IPS-18a (cell line): ENCODE results near the gene SPRING1.

Experiments
- H3K27ac ChIP-seq: one replicate; pipeline ENCODE4 v1.5.1; 2013; ENCODE audit warnings: low read length
- H3K27me3 ChIP-seq: one replicate; pipeline ENCODE4 v1.6.1; 2013; ENCODE audit warnings: mild to moderate bottlenecking, low read length; ENCODE audit not compliant: control insufficient read depth, insufficient read depth
- H3K36me3 ChIP-seq: one replicate; pipeline ENCODE4 v1.6.1; 2013; ENCODE audit warnings: low read depth, low read length; ENCODE audit not compliant: control insufficient read depth
- H3K4me1 ChIP-seq: one replicate; pipeline ENCODE4 v1.6.1; 2013; ENCODE audit warnings: low read depth, low read length; ENCODE audit not compliant: control insufficient read depth
- H3K4me3 ChIP-seq: one replicate; pipeline ENCODE4 v1.5.1; 2013; ENCODE audit warnings: low read length
- H3K9ac ChIP-seq: one replicate; pipeline ENCODE4 v1.6.1; 2013; ENCODE audit warnings: mild to moderate bottlenecking, low read length, moderate library complexity
- H3K9me3 ChIP-seq: one replicate; pipeline ENCODE4 v1.6.1; 2013; ENCODE audit warnings: low read depth, low read length; ENCODE audit not compliant: control insufficient read depth

Gene SPRING1, protein sequence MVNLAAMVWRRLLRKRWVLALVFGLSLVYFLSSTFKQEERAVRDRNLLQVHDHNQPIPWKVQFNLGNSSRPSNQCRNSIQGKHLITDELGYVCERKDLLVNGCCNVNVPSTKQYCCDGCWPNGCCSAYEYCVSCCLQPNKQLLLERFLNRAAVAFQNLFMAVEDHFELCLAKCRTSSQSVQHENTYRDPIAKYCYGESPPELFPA

DNA sequence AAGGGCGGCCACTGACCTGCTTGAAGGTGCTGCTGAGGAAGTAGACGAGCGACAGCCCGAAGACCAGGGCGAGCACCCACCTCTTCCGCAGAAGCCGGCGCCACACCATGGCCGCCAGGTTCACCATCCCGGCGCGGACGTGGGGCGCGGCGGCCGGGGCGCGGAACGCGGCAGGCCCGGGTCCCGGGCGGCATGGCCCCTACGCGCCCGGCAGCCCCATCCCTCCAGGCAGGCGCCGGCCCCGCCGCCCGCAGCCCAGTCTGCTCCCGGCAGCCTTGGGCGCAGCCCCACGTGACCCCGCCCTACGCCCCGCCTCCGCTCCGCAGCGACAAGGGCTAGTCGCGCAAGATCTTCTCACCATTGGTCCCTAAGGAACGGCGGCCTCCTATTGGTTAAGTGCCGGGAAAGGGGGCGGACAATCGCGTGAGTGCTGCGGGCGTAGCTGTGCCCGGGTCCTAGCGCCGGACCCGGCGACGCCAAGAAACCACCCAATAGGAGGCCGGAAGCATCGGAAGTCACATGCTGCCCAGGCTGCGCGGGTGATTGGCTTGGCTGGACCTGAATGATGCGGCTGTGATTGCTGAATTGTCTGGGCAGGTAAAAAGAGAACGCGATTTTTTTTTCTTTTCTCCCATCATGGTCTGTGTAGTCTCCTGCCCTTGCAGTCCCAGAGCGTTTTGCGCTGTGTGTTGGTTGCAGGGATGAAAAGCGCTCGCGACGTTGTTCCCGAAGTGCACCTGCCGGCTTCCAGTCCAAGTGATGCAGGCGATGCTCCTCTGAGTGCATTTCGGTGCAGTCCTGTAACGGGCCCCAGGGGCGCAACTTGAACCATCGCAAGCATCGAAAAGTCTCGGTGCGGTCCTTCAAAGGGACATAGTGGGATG lies at the start of gene SPRING1, which contains the start of gene RNFT2:
SPRING1 (minus strand) TSS at position 296 of the 884 bp plus-strand sequence; CDS start at position 127, 169 bp downstream.
RNFT2 (plus strand) TSS at position 542 of the 884 bp plus-strand sequence. CDS start 2,183 bp downstream, outside the sequence.
- H3K9me3 ChIP-seq, result no peaks in the 10 kb centered on the region
- H3K27ac ChIP-seq, result no peak within 1 kb of the TSS
- H3K9ac ChIP-seq, result peak within 1 kb of the TSS; percentile 79
- peaks cover 8% of the 10 kb centered on the region for H3K4me1 ChIP-seq
- no peaks in the 10 kb centered on the region for H3K27me3 ChIP-seq
- peaks cover 23% of the 10 kb centered on the region for H3K36me3 ChIP-seq
- peak within 1 kb of the TSS; percentile 91 for H3K4me3 ChIP-seq

DNA sequence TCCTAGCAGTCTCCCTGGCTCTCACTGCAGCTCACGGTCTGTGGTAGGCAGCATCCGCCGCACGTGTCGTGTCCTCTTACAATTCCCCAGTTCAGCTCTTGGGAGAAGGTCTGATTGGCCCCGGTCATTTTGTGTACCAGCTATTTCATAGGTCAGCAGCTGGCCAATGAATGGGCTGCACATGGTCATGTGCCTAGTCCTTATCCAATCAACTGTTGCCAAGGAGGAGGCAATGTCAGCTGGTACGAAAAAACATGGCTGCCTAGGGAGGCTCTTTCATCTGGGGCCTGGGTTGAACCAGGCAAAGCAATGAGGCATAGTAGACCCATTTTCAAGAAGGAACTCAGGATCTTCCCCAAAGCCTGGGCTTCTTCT lies 46.4 kb upstream of the SPRING1 start:
- Histone ChIP-seq H3K9me3 (no peaks in the 10 kb centered on the region), H3K36me3 (peaks cover 39% of the 10 kb centered on the region), H3K4me1 (no peaks in the 10 kb centered on the region), H3K4me3 (no peak overlapping the region), H3K9ac (no peak overlapping the region), H3K27me3 (no peaks in the 10 kb centered on the region), H3K27ac (no peak overlapping the region)

DNA sequence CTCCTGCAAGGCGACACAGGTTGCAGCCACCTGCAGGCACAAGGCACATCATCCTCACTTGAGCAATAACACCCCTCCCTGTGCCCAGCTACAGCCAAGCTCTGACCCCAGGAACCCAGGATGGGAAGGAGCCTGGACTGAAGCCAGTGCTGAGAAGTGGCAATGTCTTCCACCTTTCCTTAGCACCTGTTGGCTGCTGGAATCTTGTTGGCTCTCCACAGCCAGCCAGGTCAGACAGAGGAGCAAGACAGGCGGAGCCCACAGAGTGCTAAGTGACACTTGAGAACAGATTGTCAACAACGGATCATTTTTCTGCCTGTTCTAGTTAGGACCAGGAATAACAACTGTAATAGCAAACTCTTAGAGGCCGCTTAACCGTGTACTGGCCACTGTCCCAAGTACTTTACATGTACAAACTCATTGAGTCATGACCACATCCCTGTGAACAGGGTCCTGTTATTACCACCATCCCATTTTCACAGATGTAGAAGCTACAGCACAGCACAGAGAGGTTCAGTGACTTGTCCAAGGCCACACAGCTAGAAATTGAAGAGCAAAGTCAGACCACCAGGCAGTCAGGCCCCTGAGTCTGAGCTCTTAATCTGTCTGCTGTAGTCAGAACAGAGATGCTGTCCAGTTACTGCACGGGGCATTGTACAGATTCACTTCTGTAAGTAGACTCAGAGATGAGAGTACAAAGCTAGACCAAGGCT lies 45.8 kb upstream of the SPRING1 start:
- H3K9ac ChIP-seq, result no peak overlapping the region
- H3K27me3 ChIP-seq, result no peaks in the 10 kb centered on the region
- peaks cover 43% of the 10 kb centered on the region for H3K36me3 ChIP-seq
- no peaks in the 10 kb centered on the region for H3K4me1 ChIP-seq
- no peak overlapping the region for H3K27ac ChIP-seq
- H3K9me3 ChIP-seq, result no peaks in the 10 kb centered on the region
- H3K4me3 ChIP-seq, result no peak overlapping the region

GRCh38 chr12:116780942-116781341 lies 43.1 kb upstream of the SPRING1 start:
- Histone ChIP-seq H3K9me3 (no peaks in the 10 kb centered on the region), H3K4me1 (no peaks in the 10 kb centered on the region), H3K4me3 (no peak overlapping the region), H3K27me3 (no peaks in the 10 kb centered on the region), H3K9ac (no peak overlapping the region), H3K27ac (no peak overlapping the region), H3K36me3 (peaks cover 37% of the 10 kb centered on the region)

GRCh38 chr12:116779597-116779996 lies 41.7 kb upstream of the SPRING1 start:
- Histone ChIP-seq H3K4me1 (no peaks in the 10 kb centered on the region), H3K9ac (no peak overlapping the region), H3K36me3 (peaks cover 32% of the 10 kb centered on the region), H3K27me3 (no peaks in the 10 kb centered on the region), H3K4me3 (no peak overlapping the region), H3K9me3 (no peaks in the 10 kb centered on the region), H3K27ac (no peak overlapping the region)

DNA sequence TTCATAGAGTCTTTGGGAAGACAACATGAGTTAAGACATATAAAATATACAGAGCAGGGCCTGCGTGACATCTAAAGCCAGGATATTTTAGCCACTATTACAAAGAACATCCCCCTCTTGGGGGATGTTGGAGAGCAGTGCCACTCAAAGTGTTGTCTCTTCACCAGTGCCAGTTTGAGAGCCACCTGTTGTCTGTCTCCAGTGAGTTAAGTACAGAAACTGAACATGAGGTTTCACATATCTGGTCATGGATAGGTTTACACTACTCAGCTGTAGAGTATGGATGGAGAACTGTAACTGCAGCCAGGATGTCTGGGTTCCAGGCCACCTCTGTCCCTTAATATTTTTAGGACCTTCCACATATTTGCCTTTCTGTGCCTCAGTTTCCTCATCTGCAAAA lies 39.4 kb upstream of the SPRING1 start:
- H3K36me3 ChIP-seq, result peaks cover 21% of the 10 kb centered on the region
- no peak overlapping the region for H3K27ac ChIP-seq
- H3K27me3 ChIP-seq, result no peaks in the 10 kb centered on the region
- no peaks in the 10 kb centered on the region for H3K4me1 ChIP-seq
- no peak overlapping the region for H3K4me3 ChIP-seq
- H3K9me3 ChIP-seq, result no peaks in the 10 kb centered on the region
- no peak overlapping the region for H3K9ac ChIP-seq

DNA sequence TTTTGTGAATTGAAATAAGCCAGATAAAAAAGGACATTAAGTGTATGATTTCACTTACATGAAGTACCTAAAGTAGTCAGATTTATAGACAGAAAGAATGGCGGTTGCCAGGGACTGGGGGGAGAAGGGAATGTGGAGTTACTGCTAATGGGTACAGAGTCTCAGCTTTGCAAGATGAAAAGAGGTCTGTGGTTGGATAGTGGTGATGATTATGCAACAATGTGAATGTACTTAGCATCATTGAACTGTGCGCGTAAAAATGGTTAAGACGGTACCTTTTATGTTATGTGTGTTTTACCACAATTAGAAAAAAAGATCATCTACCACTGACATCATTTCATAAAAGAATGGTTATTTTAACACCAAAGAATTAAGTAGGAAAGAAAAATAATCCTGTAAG lies 36.2 kb upstream of the SPRING1 start:
- no peak overlapping the region for H3K4me3 ChIP-seq
- H3K9me3 ChIP-seq, result no peaks in the 10 kb centered on the region
- no peaks in the 10 kb centered on the region for H3K27me3 ChIP-seq
- H3K4me1 ChIP-seq, result no peaks in the 10 kb centered on the region
- H3K9ac ChIP-seq, result no peak overlapping the region
- no peak overlapping the region for H3K27ac ChIP-seq
- peaks cover 7% of the 10 kb centered on the region for H3K36me3 ChIP-seq

- no peaks in the 10 kb centered on the region for H3K4me1 ChIP-seq
- no peak overlapping the region for H3K9ac ChIP-seq
- no peak overlapping the region for H3K27ac ChIP-seq
- H3K36me3 ChIP-seq, result peaks cover 5% of the 10 kb centered on the region
- no peaks in the 10 kb centered on the region for H3K27me3 ChIP-seq
- no peak overlapping the region for H3K4me3 ChIP-seq
- no peaks in the 10 kb centered on the region for H3K9me3 ChIP-seq
These were observed 35.4 kb upstream of the SPRING1 start for GRCh38 chr12:116773276-116773731.

GRCh38 chr12:116771651-116772050 lies 33.8 kb upstream of the SPRING1 start:
- no peaks in the 10 kb centered on the region for H3K4me1 ChIP-seq
- H3K27me3 ChIP-seq, result no peaks in the 10 kb centered on the region
- peaks cover 11% of the 10 kb centered on the region for H3K36me3 ChIP-seq
- no peak overlapping the region for H3K4me3 ChIP-seq
- H3K9ac ChIP-seq, result no peak overlapping the region
- no peaks in the 10 kb centered on the region for H3K9me3 ChIP-seq
- no peak overlapping the region for H3K27ac ChIP-seq

DNA sequence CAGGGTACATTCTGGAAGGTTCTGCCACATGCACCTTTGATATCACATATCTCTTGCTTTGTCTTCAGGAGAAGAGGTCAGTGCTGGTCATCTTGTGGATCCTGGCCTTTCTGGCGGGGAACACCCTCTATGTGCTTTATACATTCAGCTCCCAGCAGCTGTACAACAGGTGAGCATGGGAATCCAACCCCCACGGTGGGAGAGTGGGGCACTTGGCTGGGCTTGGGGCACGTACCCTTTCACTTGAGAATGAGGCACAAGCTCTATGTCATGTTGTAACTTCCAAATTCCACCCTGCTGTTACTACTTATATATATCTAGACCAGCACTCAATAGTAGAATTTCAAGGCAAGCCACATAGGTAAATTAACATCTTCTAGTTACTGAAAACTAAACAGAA lies 28.9 kb upstream of the SPRING1 start:
- H3K4me1 ChIP-seq, result no peaks in the 10 kb centered on the region
- H3K27me3 ChIP-seq, result no peaks in the 10 kb centered on the region
- peaks cover 19% of the 10 kb centered on the region for H3K36me3 ChIP-seq
- H3K27ac ChIP-seq, result no peak overlapping the region
- H3K4me3 ChIP-seq, result no peak overlapping the region
- H3K9me3 ChIP-seq, result no peaks in the 10 kb centered on the region
- no peak overlapping the region for H3K9ac ChIP-seq

- Histone ChIP-seq H3K36me3 (peaks cover 21% of the 10 kb centered on the region), H3K4me3 (no peak overlapping the region), H3K9me3 (no peaks in the 10 kb centered on the region), H3K27me3 (no peaks in the 10 kb centered on the region), H3K27ac (no peak overlapping the region), H3K9ac (no peak overlapping the region), H3K4me1 (no peaks in the 10 kb centered on the region)
These were observed 28.4 kb upstream of the SPRING1 start for GRCh38 chr12:116766285-116766684.
